ENCODE measurements around the gene CLCN6. TPM values are rescaled to one million over a fixed set of nuclear protein-coding genes. Genes with fewer than 3 reads are reported as not detected.

CLCN6 gene
- polyA plus RNA-seq, 1 donor from 2014 or later: 12.5 TPM

DNA sequence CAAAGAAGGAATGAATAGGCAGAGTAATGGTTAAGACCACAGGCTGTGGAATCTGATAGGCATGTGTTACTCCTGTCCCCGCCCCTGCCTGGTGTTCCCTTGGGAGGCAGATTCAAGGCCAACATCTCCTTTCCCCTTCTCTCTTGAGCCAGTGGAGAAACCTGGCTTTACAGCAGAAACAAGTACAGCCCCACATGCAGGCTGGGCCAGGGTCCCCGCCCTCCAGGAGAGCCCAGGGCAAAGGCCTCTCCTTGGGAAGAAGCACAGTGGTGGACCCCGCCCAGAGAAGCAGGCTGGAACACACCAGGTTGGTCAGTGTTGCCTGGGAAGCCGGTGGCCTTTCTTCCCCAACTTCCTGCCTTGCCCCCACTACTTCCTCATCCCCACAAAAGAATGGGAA, 37.2 kb upstream of the CLCN6 start:
- Histone ChIP-seq H3K27ac (ENCODE audit: low read length) (no peak overlapping the region), H3K9me2 (ENCODE audit: insufficient read depth, low read length) (no peaks in the 10 kb centered on the region), H3K9ac (ENCODE audit: low read length) (no peak overlapping the region), H4K20me1 (ENCODE audit: insufficient read depth) (no peaks in the 10 kb centered on the region), H3K27me3 (ENCODE audit: insufficient read depth, low read depth, low read length) (no peaks in the 10 kb centered on the region), H2AFZ (ENCODE audit: low read depth, low read length) (no peak overlapping the region), H3K9me3 (ENCODE audit: low read length) (no peaks in the 10 kb centered on the region), H3K4me3 (ENCODE audit: low read length) (no peak overlapping the region), H3K79me2 (replicated peaks; ENCODE audit: insufficient read depth, low read length) (no peaks in the 10 kb centered on the region), H3F3A (ENCODE audit: insufficient read depth, low read length, poor library complexity, severe bottlenecking) (no peaks in the 10 kb centered on the region), H3K4me2 (ENCODE audit: low read length) (no peak overlapping the region), H3K36me3 (ENCODE audit: insufficient read depth, low read length) (no peaks in the 10 kb centered on the region)
- TF ChIP-seq EP300 (conservative IDR thresholded peaks at IDR 0.05; ENCODE audit: poor library complexity, severe bottlenecking): no peak

DNA sequence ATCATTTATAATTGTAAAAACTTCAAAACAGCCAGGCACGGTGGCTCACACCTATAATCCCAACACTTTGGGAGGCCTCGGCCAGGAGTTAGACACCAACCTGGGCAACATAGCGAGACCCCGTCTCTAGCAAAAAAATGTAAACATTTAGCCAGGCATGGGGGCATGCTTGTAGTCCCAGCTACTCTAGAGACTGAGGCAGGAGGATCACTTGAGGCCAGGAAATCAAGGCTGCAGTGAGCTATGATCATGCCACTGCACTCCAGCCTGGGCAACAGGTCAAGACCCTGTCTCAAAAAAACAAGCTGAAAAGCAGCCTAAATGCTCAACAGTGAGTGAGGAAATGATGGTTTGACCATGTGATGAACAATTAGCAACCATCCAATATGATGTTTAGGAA, 36.7 kb upstream of the CLCN6 start:
- no peaks in the 10 kb centered on the region for H3K9me2 ChIP-seq (ENCODE audit: insufficient read depth, low read length)
- TF ChIP-seq EZH2 (IDR thresholded peaks at IDR 0.05; ENCODE audit: borderline replicate concordance, insufficient read depth, low read length, poor library complexity, severe bottlenecking) (no peak), MXI1 (conservative IDR thresholded peaks at IDR 0.05; ENCODE audit: poor library complexity, severe bottlenecking) (no peak), SMC3 (conservative IDR thresholded peaks at IDR 0.05; ENCODE audit: poor library complexity) (no peak), EP300 (conservative IDR thresholded peaks at IDR 0.05; ENCODE audit: poor library complexity, severe bottlenecking) (no peak), TAF1 (IDR thresholded peaks at IDR 0.05; ENCODE audit: low read depth) (no peak), POLR2AphosphoS5 (IDR thresholded peaks at IDR 0.05) (no peak), RAD21 (conservative IDR thresholded peaks at IDR 0.05) (no peak)
- TF ChIP-seq, protein P1, sequence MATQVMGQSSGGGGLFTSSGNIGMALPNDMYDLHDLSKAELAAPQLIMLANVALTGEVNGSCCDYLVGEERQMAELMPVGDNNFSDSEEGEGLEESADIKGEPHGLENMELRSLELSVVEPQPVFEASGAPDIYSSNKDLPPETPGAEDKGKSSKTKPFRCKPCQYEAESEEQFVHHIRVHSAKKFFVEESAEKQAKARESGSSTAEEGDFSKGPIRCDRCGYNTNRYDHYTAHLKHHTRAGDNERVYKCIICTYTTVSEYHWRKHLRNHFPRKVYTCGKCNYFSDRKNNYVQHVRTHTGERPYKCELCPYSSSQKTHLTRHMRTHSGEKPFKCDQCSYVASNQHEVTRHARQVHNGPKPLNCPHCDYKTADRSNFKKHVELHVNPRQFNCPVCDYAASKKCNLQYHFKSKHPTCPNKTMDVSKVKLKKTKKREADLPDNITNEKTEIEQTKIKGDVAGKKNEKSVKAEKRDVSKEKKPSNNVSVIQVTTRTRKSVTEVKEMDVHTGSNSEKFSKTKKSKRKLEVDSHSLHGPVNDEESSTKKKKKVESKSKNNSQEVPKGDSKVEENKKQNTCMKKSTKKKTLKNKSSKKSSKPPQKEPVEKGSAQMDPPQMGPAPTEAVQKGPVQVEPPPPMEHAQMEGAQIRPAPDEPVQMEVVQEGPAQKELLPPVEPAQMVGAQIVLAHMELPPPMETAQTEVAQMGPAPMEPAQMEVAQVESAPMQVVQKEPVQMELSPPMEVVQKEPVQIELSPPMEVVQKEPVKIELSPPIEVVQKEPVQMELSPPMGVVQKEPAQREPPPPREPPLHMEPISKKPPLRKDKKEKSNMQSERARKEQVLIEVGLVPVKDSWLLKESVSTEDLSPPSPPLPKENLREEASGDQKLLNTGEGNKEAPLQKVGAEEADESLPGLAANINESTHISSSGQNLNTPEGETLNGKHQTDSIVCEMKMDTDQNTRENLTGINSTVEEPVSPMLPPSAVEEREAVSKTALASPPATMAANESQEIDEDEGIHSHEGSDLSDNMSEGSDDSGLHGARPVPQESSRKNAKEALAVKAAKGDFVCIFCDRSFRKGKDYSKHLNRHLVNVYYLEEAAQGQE (IDR thresholded peaks at IDR 0.05; ENCODE audit: borderline replicate concordance): no peak
- TF ChIP-seq, protein P2, sequence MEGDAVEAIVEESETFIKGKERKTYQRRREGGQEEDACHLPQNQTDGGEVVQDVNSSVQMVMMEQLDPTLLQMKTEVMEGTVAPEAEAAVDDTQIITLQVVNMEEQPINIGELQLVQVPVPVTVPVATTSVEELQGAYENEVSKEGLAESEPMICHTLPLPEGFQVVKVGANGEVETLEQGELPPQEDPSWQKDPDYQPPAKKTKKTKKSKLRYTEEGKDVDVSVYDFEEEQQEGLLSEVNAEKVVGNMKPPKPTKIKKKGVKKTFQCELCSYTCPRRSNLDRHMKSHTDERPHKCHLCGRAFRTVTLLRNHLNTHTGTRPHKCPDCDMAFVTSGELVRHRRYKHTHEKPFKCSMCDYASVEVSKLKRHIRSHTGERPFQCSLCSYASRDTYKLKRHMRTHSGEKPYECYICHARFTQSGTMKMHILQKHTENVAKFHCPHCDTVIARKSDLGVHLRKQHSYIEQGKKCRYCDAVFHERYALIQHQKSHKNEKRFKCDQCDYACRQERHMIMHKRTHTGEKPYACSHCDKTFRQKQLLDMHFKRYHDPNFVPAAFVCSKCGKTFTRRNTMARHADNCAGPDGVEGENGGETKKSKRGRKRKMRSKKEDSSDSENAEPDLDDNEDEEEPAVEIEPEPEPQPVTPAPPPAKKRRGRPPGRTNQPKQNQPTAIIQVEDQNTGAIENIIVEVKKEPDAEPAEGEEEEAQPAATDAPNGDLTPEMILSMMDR (IDR thresholded peaks at IDR 0.05; ENCODE audit: poor library complexity, severe bottlenecking): no peak
- no peaks in the 10 kb centered on the region for H3K9me3 ChIP-seq (ENCODE audit: low read length)
- H2AFZ ChIP-seq (ENCODE audit: low read depth, low read length): no peak overlapping the region
- H3K9ac ChIP-seq (ENCODE audit: low read length): no peak overlapping the region
- H3F3A ChIP-seq (ENCODE audit: insufficient read depth, low read length, poor library complexity, severe bottlenecking): no peaks in the 10 kb centered on the region
- H3K79me2 ChIP-seq (replicated peaks; ENCODE audit: insufficient read depth, low read length): no peaks in the 10 kb centered on the region
- H3K27me3 ChIP-seq (ENCODE audit: insufficient read depth, low read depth, low read length): no peaks in the 10 kb centered on the region
- no peak overlapping the region for H3K4me2 ChIP-seq (ENCODE audit: low read length)
- no peaks in the 10 kb centered on the region for H3K36me3 ChIP-seq (ENCODE audit: insufficient read depth, low read length)
- no peaks in the 10 kb centered on the region for H4K20me1 ChIP-seq (ENCODE audit: insufficient read depth)
- no peak overlapping the region for H3K4me3 ChIP-seq (ENCODE audit: low read length)
- H3K27ac ChIP-seq (ENCODE audit: low read length): no peak overlapping the region

DNA sequence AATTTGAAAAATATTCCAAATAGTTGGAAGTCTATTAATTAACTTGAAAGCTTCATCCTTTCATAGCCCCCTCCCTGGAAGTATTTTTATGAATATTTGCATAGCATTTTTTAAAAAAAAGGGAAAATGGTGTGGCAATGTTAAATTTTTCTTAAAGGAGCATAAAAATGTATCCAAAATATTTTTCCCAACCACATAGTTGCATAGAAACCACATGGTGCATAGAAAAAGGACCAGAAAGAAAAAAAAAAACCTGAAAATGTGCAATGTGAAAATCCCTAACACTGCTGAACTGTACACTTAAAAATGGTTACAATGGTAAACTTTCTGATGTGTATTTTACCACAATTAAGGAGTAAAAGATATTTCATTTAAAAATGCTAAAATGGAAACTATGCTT, 36.0 kb upstream of the CLCN6 start:
- H2AFZ ChIP-seq (ENCODE audit: low read depth, low read length): no peak overlapping the region
- no peak overlapping the region for H3K4me2 ChIP-seq (ENCODE audit: low read length)
- H3K27ac ChIP-seq (ENCODE audit: low read length): no peak overlapping the region
- H3K79me2 ChIP-seq (replicated peaks; ENCODE audit: insufficient read depth, low read length): no peaks in the 10 kb centered on the region
- H3K27me3 ChIP-seq (ENCODE audit: insufficient read depth, low read depth, low read length): no peaks in the 10 kb centered on the region
- TF ChIP-seq, protein P1 (IDR thresholded peaks at IDR 0.05; ENCODE audit: borderline replicate concordance): no peak
- TF ChIP-seq TAF1 (IDR thresholded peaks at IDR 0.05; ENCODE audit: low read depth) (no peak), RAD21 (conservative IDR thresholded peaks at IDR 0.05) (no peak)
- H3K9me2 ChIP-seq (ENCODE audit: insufficient read depth, low read length): no peaks in the 10 kb centered on the region
- H3F3A ChIP-seq (ENCODE audit: insufficient read depth, low read length, poor library complexity, severe bottlenecking): no peaks in the 10 kb centered on the region
- no peak overlapping the region for H3K4me3 ChIP-seq (ENCODE audit: low read length)
- no peaks in the 10 kb centered on the region for H4K20me1 ChIP-seq (ENCODE audit: insufficient read depth)
- H3K9ac ChIP-seq (ENCODE audit: low read length): no peak overlapping the region
- no peaks in the 10 kb centered on the region for H3K9me3 ChIP-seq (ENCODE audit: low read length)
- no peaks in the 10 kb centered on the region for H3K36me3 ChIP-seq (ENCODE audit: insufficient read depth, low read length)
